ENCODE measurements around the gene POLD1.
"Not testable (repeated sequence)": the region's sequence is repeated elsewhere in the genome, so short reads cannot be mapped to it uniquely, and the experiment has no call there.

Gene POLD1

GRCh38 chr19:50435627-50436026, 51.5 kb downstream of the POLD1 start:
- H3K9me3 ChIP-seq: no peaks in the 10 kb centered on the region

GRCh38 chr19:50437862-50438449, 53.8 kb downstream of the POLD1 start:
- Histone ChIP-seq H3K36me3 (no peaks in the 10 kb centered on the region), H3K27ac (no peak overlapping the region), H3K4me1 (ENCODE audit: control insufficient read depth in 1 of 2, insufficient read depth in 1 of 2, low read depth in 1 of 2, low read length in 1 of 2) (no peaks in the 10 kb centered on the region), H3K4me3 (ENCODE audit: low read depth in 1 of 2, low read length in 1 of 2) (no peak overlapping the region), H3K9me3 (no peaks in the 10 kb centered on the region), H3K27me3 (peaks cover 39% of the 10 kb centered on the region)
- no peak for TF ChIP-seq CTCF (IDR thresholded peaks at IDR 0.05)

More at GRCh38 chr19:50435627-50436026, 51.5 kb downstream of the POLD1 start:
- no peaks in the 10 kb centered on the region for H3K36me3 ChIP-seq
- H3K4me1 ChIP-seq (ENCODE audit: control insufficient read depth in 1 of 2, insufficient read depth in 1 of 2, low read depth in 1 of 2, low read length in 1 of 2): peaks cover 11 to 18% of the 10 kb centered on the region in 2 experiments
- no peak overlapping the region for H3K4me3 ChIP-seq (ENCODE audit: low read depth in 1 of 2, low read length in 1 of 2)
- H3K27me3 ChIP-seq: peaks cover 51% of the 10 kb centered on the region
- H3K27ac ChIP-seq: no peak overlapping the region
- TF ChIP-seq CTCF (IDR thresholded peaks at IDR 0.05): no peak

GRCh38 chr19:50439130-50439529, 55.0 kb downstream of the POLD1 start:
- not testable (repeated sequence) for H3K36me3 ChIP-seq; H3K9me3 ChIP-seq; H3K27ac ChIP-seq; H3K4me1 ChIP-seq (ENCODE audit: control insufficient read depth in 1 of 2, insufficient read depth in 1 of 2, low read depth in 1 of 2, low read length in 1 of 2); H3K4me3 ChIP-seq (ENCODE audit: low read depth in 1 of 2, low read length in 1 of 2)
- H3K27me3 ChIP-seq: peaks cover 28% of the 10 kb centered on the region

DNA sequence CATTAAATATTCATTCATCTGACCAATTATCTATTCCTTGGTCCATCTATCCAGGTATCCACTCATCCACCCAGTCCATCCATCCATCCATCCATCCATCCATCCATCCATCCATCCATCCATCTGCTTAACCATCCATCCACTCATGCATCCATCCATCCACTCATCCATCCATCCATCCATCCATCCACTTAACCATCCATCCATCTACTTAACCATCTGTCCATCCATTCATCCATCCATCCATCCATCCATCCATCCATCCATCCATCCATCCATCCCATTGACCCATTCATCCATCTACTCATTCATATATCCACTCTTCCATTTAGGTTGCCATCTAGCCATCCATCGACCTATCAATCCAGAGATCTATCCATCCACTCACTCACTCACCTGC, 59.9 kb downstream of the POLD1 start:
- Histone ChIP-seq H3K4me3 (ENCODE audit: low read depth in 1 of 2, low read length in 1 of 2) (no peak overlapping the region), H3K9me3 (no peaks in the 10 kb centered on the region), H3K4me1 (ENCODE audit: control insufficient read depth in 1 of 2, insufficient read depth in 1 of 2, low read depth in 1 of 2, low read length in 1 of 2) (no peaks in the 10 kb centered on the region), H3K27me3 (peaks cover 5% of the 10 kb centered on the region), H3K36me3 (no peaks in the 10 kb centered on the region), H3K27ac (no peak overlapping the region)
- TF ChIP-seq CTCF (IDR thresholded peaks at IDR 0.05): no peak

DNA sequence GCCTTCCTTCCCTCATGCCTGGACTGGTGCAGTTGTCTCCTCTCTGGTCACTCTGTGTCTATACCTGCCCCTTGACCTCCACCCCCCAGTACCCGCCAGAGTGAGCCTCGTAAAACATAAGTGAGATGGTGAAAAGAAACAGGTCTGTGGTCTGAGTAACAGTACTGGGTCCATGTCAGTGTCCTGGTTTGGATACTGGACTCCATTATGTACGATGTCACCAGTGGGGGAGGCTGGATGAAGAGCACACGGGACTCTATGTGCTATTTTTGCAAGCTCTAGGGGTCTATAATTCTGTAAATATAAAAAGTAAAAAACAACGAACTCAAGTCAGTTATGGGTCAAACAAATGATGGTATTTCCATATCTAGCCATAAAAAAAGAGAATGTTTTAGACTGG, 62.9 kb downstream of the POLD1 start:
- Histone ChIP-seq H3K4me3 (ENCODE audit: low read depth in 1 of 2, low read length in 1 of 2) (no peak overlapping the region), H3K36me3 (no peaks in the 10 kb centered on the region), H3K4me1 (ENCODE audit: control insufficient read depth in 1 of 2, insufficient read depth in 1 of 2, low read depth in 1 of 2, low read length in 1 of 2) (no peaks in the 10 kb centered on the region), H3K27ac (no peak overlapping the region), H3K9me3 (no peaks in the 10 kb centered on the region), H3K27me3 (peaks cover 28% of the 10 kb centered on the region)
- TF ChIP-seq CTCF (IDR thresholded peaks at IDR 0.05): no peak

- no peak overlapping the region for H3K4me3 ChIP-seq (ENCODE audit: low read depth in 1 of 2, low read length in 1 of 2)
- H3K9me3 ChIP-seq: no peaks in the 10 kb centered on the region
- H3K27me3 ChIP-seq: peaks cover 29% of the 10 kb centered on the region
- no peak overlapping the region for H3K27ac ChIP-seq
- TF ChIP-seq CTCF (IDR thresholded peaks at IDR 0.05): no peak
- H3K4me1 ChIP-seq (ENCODE audit: control insufficient read depth in 1 of 2, insufficient read depth in 1 of 2, low read depth in 1 of 2, low read length in 1 of 2): no peaks in the 10 kb centered on the region
- no peaks in the 10 kb centered on the region for H3K36me3 ChIP-seq
Measured at GRCh38 chr19:50447750-50448149, 63.6 kb downstream of the POLD1 start.

Data from neutrophil (primary cell).